ENCODE results near the gene NSMF. TPM values are rescaled to one million over a fixed set of nuclear protein-coding genes. Genes with fewer than 3 reads are reported as not detected.

The NSMF gene
- total RNA-seq, 4 donors from 2014 or later, result 50.1 to 58.5 (median 54.2) TPM

DNA sequence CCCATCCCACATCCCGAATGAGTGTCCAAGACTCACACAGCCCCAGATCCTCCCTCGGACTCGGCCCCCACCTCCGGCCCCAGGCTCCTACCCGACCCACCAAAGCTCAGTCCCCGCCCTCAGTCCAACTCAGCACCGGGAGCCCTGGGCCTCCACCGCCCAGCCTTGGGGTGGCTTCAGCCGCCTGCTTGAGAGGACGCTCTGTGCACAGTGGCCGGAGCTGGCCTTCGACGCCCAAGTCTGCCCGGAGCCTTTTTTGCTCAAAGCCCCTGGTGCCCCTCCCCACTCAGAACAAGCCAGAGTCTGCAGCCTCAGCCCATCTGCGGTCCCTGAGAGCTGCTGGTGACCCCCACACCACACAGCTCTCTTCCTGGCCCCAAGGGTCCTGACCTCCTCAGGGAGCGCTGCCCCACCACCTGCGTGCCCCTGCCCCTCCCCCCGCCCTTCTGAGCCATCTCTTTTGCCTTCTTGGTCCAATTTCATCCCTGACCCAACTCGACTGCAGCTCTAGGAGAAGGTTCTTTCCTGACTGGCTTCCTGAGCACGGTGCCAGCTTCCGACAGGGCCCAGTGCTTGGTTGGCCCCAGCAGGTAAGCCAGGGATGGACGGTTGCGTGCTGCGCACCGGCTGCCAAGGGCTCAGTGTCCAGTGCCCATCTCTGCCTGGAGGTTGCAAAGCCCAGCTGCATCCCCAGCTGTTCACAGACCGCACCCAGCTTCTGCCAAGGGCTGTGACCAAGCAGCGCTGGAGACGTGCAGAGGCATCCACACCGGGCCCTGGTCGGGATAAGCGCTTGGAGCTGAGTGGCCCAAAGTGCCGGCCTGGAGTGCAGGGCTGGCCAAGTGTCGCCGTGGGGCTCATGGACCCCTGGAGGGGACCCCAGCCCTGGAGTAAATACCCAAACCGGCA is 27.7 kb upstream of the NSMF start:
- Histone ChIP-seq H3K9me3 (no peaks in the 10 kb centered on the region), H3K4me1 (no peaks in the 10 kb centered on the region), H3K4me3 (replicated peaks in 1 of 3) (no peak overlapping the region), H3K27ac (no peak overlapping the region), H3K36me3 (no peaks in the 10 kb centered on the region), H3K27me3 (no peaks in the 10 kb centered on the region)
- TF ChIP-seq POLR2A (IDR thresholded peaks at IDR 0.05), result no peak
- no peak for TF ChIP-seq CTCF (IDR thresholded peaks at IDR 0.05)
- intact Hi-C loops (cut with DNase I), result no loop called here
- DNase-seq, result no peak
- WGBS, 2 donors, result 85 to 88% methylated on average over 13 to 31 of the region's 35 CpGs

GRCh38 chr9:137486141-137486490 is 27.0 kb upstream of the NSMF start:
- H3K36me3 ChIP-seq, result no peaks in the 10 kb centered on the region
- no peak for TF ChIP-seq POLR2A (IDR thresholded peaks at IDR 0.05)
- TF ChIP-seq CTCF (IDR thresholded peaks at IDR 0.05), result no peak
- H3K4me1 ChIP-seq, result no peaks in the 10 kb centered on the region
- intact Hi-C loops (cut with DNase I), result no loop called here
- H3K27me3 ChIP-seq, result no peaks in the 10 kb centered on the region
- no peak overlapping the region for H3K27ac ChIP-seq
- H3K9me3 ChIP-seq, result no peaks in the 10 kb centered on the region
- H3K4me3 ChIP-seq (replicated peaks in 1 of 3), result no peak overlapping the region
- no peak for DNase-seq
- 91 to 92% methylated on average over 15 of the region's 15 CpGs for WGBS, 2 donors

DNA sequence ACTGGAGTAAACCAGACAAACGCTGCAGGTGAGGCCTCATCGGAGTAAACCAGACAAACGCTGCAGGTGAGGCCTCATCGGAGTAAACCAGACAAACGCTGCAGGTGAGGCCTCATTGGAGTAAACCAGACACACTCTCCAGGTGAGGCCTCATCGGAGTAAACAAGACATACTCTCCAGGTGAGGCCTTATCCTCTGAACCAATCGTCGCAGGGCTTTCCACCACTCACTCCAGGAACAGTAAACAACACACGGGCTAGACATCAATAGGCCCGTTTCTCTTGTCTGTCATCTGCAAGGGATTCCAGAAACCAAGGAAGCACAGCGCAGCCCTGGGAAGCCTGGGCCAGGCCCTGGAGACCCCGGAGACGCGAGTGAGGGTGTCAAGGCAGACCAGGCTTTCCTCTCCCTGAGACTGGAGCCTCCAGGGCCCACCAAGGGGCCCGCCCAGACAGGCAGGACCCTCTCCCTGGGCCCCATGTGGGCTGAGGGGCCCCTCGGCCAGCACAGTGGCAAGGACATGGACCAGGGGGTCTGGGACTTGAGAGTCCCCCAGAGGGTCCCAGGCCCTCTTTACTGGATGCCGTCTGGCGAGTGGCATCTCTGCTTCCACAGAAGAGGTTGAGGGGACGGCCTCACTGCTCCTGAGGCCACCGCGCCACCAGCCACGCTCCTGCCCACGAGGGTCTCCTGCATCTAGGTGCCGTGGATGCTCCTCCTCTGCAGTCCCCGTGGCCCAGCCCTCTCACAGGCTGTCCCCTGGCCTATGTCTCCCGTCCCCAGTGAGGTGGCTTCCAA is 26.4 kb upstream of the NSMF start:
- no peak for DNase-seq
- no peaks in the 10 kb centered on the region for H3K9me3 ChIP-seq
- no peak overlapping the region for H3K4me3 ChIP-seq (replicated peaks in 1 of 3)
- H3K27me3 ChIP-seq, result no peaks in the 10 kb centered on the region
- intact Hi-C loops (cut with DNase I), result no loop called here
- H3K36me3 ChIP-seq, result no peaks in the 10 kb centered on the region
- H3K27ac ChIP-seq, result no peak overlapping the region
- no peak for TF ChIP-seq CTCF (IDR thresholded peaks at IDR 0.05)
- no peak for TF ChIP-seq POLR2A (IDR thresholded peaks at IDR 0.05)
- 78 to 79% methylated on average over 12 to 14 of the region's 26 CpGs for WGBS, 2 donors
- no peaks in the 10 kb centered on the region for H3K4me1 ChIP-seq

- Histone ChIP-seq H3K4me1 (no peaks in the 10 kb centered on the region), H3K4me3 (replicated peaks in 1 of 3) (no peak overlapping the region), H3K27me3 (no peaks in the 10 kb centered on the region), H3K36me3 (no peaks in the 10 kb centered on the region), H3K9me3 (no peaks in the 10 kb centered on the region), H3K27ac (no peak overlapping the region)
- WGBS, 2 donors, result 92 to 93% methylated on average over 8 to 10 of the region's 27 CpGs
- intact Hi-C loops (cut with DNase I), result no loop called here
- DNase-seq, result no peak
- no peak for TF ChIP-seq CTCF (IDR thresholded peaks at IDR 0.05)
- no peak for TF ChIP-seq POLR2A (IDR thresholded peaks at IDR 0.05)
These were observed 25.6 kb upstream of the NSMF start for GRCh38 chr9:137484551-137485315.

All from thyroid gland (tissue), 4 donors.